ENCODE results near the gene TEX29.

- TF ChIP-seq CTCF (IDR thresholded peaks at IDR 0.05): no peak
- TF ChIP-seq POLR2A (IDR thresholded peaks at IDR 0.05): no peak
- TF ChIP-seq POLR2AphosphoS5 (IDR thresholded peaks at IDR 0.05): no peak
Measured at GRCh38 chr13:111275382-111275781, 45.1 kb upstream of the TEX29 start.
